NT2/D1 (cell line): ENCODE measurements around the gene TEPSIN.

Experiments
- YY1 ChIP-seq: IDR thresholded peaks from 2 replicates; pipeline ENCODE4 v1.6.1; 2011; ENCODE audit not compliant: insufficient read length, insufficient read depth
- ZNF274 ChIP-seq: IDR thresholded peaks from 2 replicates; pipeline ENCODE4 v1.6.1; 2011; ENCODE audit warnings: mild to moderate bottlenecking, low read depth, low read length

DNA sequence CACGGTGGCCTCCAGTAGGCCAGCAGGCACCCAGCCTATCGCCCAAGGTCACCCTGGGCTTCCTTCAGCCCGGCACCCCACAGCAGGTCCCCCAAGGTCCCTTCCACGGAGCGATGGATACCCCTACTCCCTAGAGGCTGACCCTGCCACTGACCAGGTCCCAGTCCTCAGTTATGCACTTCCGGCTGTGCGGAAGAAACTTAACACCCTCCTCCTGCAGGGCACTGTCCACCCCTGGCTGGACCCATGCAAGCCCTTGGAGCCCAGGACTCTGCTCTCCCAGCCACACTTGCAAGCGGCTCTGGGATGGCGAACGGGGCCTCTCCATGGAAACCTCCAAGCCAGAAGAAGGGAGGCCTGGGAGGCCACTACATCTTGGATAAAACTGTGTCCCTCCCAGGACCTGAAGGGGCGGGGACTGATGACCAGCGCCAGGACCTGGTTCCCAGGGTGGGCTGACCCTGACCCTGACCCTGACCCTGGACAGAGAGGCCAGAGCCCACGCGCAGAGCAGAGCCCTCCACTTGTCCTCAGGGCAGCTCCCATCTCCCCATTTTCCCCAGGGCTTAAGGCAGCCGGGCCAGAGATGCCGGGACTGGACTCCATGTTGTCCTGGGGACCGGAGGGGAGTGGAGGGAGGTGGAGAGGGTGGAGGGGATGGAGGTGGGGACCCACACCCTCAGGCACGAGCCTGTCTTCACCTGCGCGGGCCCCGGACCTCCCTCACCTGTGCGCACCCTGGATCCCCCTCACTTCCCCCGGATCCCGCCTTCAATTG is 16.8 kb downstream of the TEPSIN start:
- TF ChIP-seq YY1 (no peak), ZNF274 (no peak)
